Measurements from ENCODE around the gene RNPEP. TPM values are rescaled to one million over a fixed set of nuclear protein-coding genes. Genes with fewer than 3 reads are reported as not detected.
"Not testable (repeated sequence)": the region's sequence is repeated elsewhere in the genome, so short reads cannot be mapped to it uniquely, and the experiment has no call there.

Gene RNPEP
- polyA plus RNA-seq, 1 of the 3 experiments (the other 2 are of a cell fraction): 46.7 TPM

DNA sequence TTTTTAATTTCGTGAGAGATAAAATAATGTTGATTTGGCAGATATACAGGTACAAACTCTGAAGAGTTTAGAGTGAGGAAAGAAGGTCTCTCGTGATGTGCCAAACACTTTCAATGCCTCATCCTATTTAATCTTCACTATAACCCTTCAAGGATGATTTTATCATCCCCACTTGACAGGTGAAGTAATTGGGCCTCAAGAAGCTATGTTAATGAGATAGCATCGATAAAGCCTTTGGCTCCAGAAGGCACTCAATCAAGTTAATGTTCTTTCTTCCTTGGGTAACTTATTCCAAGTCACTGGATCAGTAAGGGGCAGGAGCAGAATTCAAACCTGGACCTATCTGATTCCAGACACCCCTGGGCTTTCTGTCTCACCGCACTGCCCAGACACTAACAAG, 43.3 kb upstream of the RNPEP start (continued):
- TF ChIP-seq CHD2 (IDR thresholded peaks at IDR 0.05; ENCODE audit: low read length, partially characterized antibody) (no peak), RFX5 (IDR thresholded peaks at IDR 0.05; ENCODE audit: low read length) (no peak)

DNA sequence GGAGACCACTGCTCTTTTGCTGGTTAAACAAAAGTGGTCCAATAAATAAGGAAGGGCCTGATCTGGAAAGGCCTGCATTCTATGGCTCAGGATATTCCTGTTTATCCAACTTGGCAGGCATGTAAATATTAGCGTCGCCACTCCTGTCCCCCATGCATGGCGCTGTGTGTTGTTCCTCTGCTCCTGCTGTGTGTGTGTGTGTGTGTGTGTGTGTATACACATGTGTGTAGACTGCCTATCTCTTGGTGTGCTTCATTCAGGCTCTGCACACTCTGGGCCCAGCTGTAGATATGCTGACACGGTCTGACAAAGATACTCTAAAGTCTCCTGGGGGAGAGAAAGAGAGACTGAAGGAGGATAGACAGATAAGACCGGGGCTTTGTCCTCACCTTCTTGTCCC, 42.9 kb upstream of the RNPEP start:
- H3K79me2 ChIP-seq (ENCODE audit: insufficient read depth): no peaks in the 10 kb centered on the region
- H3K9me2 ChIP-seq: no peaks in the 10 kb centered on the region
- CTCF ChIA-PET: interaction anchor here (0.8 to 3.8 kb wide), 2 partner anchors 15 to 44 kb away, joined by 3 to 20 read pairs; partner anchors contain the start of gene TIMM17A
- H3K4me1 ChIP-seq (ENCODE audit: control insufficient read depth in 1 of 2, insufficient read depth in 2 of 2, low read depth in 1 of 2, low read length in 1 of 2): no peaks in the 10 kb centered on the region
- H4K20me1 ChIP-seq (ENCODE audit: insufficient read depth): no peaks in the 10 kb centered on the region
- 87% methylated on average over 5 of the region's 5 CpGs for WGBS (ENCODE audit: low lambda C conversion rate)
- H3K4me2 ChIP-seq: no peak overlapping the region
- POLR2A ChIA-PET: no interaction called here
- H3K9ac ChIP-seq: no peak overlapping the region
- no peaks in the 10 kb centered on the region for H3K27me3 ChIP-seq (ENCODE audit: insufficient read depth)
- H3F3A ChIP-seq (replicated peaks; ENCODE audit: insufficient read depth): peaks cover 6% of the 10 kb centered on the region
- H3K36me3 ChIP-seq (replicated peaks in 1 of 2; ENCODE audit: control insufficient read depth in 1 of 2, insufficient read depth in 2 of 2, low read length in 1 of 2): no peaks in the 10 kb centered on the region
- H3K9me3 ChIP-seq: no peaks in the 10 kb centered on the region
- no peak overlapping the region for H2AFZ ChIP-seq (ENCODE audit: low read depth)
- TF ChIP-seq, protein P1, sequence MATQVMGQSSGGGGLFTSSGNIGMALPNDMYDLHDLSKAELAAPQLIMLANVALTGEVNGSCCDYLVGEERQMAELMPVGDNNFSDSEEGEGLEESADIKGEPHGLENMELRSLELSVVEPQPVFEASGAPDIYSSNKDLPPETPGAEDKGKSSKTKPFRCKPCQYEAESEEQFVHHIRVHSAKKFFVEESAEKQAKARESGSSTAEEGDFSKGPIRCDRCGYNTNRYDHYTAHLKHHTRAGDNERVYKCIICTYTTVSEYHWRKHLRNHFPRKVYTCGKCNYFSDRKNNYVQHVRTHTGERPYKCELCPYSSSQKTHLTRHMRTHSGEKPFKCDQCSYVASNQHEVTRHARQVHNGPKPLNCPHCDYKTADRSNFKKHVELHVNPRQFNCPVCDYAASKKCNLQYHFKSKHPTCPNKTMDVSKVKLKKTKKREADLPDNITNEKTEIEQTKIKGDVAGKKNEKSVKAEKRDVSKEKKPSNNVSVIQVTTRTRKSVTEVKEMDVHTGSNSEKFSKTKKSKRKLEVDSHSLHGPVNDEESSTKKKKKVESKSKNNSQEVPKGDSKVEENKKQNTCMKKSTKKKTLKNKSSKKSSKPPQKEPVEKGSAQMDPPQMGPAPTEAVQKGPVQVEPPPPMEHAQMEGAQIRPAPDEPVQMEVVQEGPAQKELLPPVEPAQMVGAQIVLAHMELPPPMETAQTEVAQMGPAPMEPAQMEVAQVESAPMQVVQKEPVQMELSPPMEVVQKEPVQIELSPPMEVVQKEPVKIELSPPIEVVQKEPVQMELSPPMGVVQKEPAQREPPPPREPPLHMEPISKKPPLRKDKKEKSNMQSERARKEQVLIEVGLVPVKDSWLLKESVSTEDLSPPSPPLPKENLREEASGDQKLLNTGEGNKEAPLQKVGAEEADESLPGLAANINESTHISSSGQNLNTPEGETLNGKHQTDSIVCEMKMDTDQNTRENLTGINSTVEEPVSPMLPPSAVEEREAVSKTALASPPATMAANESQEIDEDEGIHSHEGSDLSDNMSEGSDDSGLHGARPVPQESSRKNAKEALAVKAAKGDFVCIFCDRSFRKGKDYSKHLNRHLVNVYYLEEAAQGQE (IDR thresholded peaks at IDR 0.05; ENCODE audit: low read depth, low read length): no peak
- no peak for TF ChIP-seq MEF2A (IDR thresholded peaks at IDR 0.05; ENCODE audit: borderline replicate concordance, low read depth)
- TF ChIP-seq, protein P2, sequence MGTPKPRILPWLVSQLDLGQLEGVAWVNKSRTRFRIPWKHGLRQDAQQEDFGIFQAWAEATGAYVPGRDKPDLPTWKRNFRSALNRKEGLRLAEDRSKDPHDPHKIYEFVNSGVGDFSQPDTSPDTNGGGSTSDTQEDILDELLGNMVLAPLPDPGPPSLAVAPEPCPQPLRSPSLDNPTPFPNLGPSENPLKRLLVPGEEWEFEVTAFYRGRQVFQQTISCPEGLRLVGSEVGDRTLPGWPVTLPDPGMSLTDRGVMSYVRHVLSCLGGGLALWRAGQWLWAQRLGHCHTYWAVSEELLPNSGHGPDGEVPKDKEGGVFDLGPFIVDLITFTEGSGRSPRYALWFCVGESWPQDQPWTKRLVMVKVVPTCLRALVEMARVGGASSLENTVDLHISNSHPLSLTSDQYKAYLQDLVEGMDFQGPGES (IDR thresholded peaks at IDR 0.05; ENCODE audit: low read depth, low read length): no peak
- TF ChIP-seq RAD21 (IDR thresholded peaks at IDR 0.05; ENCODE audit: low read length): no peak
- TF ChIP-seq RFX5 (IDR thresholded peaks at IDR 0.05; ENCODE audit: low read length): no peak
- TF ChIP-seq, protein P3, sequence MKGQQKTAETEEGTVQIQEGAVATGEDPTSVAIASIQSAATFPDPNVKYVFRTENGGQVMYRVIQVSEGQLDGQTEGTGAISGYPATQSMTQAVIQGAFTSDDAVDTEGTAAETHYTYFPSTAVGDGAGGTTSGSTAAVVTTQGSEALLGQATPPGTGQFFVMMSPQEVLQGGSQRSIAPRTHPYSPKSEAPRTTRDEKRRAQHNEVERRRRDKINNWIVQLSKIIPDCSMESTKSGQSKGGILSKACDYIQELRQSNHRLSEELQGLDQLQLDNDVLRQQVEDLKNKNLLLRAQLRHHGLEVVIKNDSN (IDR thresholded peaks at IDR 0.05; ENCODE audit: borderline replicate concordance, low read depth): no peak
- TF ChIP-seq TEAD4 (IDR thresholded peaks at IDR 0.05; ENCODE audit: borderline replicate concordance, insufficient read depth): no peak
- TF ChIP-seq EZH2phosphoT487 (IDR thresholded peaks at IDR 0.05; ENCODE audit: borderline replicate concordance, low read depth): no peak
- TF ChIP-seq TCF12 (IDR thresholded peaks at IDR 0.05): no peak
- no peak for TF ChIP-seq SMC3 (IDR thresholded peaks at IDR 0.05; ENCODE audit: low read depth, low read length)
- no peak for TF ChIP-seq FOSL2 (IDR thresholded peaks at IDR 0.05; ENCODE audit: borderline replicate concordance, low read depth)
- TF ChIP-seq ELF1 (IDR thresholded peaks at IDR 0.05): no peak
- TF ChIP-seq FOXM1 (IDR thresholded peaks at IDR 0.05; ENCODE audit: low read depth): no peak
- no peak overlapping the region for H3K27ac ChIP-seq (ENCODE audit: low read depth in 2 of 2, low read length in 1 of 2)
- DNase-seq: no peak
- no peak overlapping the region for H3K4me3 ChIP-seq (ENCODE audit: low read depth in 2 of 2, low read length in 1 of 2)

DNA sequence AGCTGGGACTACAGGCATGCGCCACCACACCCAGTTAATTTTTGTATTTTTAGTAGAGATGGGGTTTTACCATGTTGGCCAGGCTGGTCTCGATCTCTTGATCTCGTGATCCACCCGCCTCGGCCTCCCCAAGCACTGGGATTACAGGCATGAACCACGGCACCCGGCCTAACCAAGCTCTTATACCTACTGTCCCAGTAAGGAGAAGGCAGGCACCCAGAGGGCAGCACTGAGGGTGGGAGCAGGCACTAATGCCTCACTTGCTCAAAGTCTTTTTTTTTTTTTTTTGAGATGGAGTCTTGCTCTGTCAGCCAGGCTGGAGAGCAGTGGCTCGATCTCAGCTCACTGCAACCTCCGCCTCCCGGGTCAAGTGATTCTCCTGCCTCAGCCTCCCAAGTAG, 42.1 kb upstream of the RNPEP start:
- H3K36me3 ChIP-seq (replicated peaks in 1 of 2; ENCODE audit: control insufficient read depth in 1 of 2, insufficient read depth in 2 of 2, low read length in 1 of 2); H3K27me3 ChIP-seq (ENCODE audit: insufficient read depth); DNase-seq; H4K20me1 ChIP-seq (ENCODE audit: insufficient read depth); H3K9ac ChIP-seq; H3K4me3 ChIP-seq (ENCODE audit: low read depth in 2 of 2, low read length in 1 of 2); H3K9me3 ChIP-seq; H2AFZ ChIP-seq (ENCODE audit: low read depth); H3K79me2 ChIP-seq (ENCODE audit: insufficient read depth); H3K9me2 ChIP-seq; H3K4me1 ChIP-seq (ENCODE audit: control insufficient read depth in 1 of 2, insufficient read depth in 2 of 2, low read depth in 1 of 2, low read length in 1 of 2); H3K27ac ChIP-seq (ENCODE audit: low read depth in 2 of 2, low read length in 1 of 2); H3K4me2 ChIP-seq; H3F3A ChIP-seq (replicated peaks; ENCODE audit: insufficient read depth): not testable (repeated sequence)
- WGBS (ENCODE audit: low lambda C conversion rate): 92% methylated on average over 10 of the region's 10 CpGs
- POLR2A ChIA-PET: interaction anchor here (0.6 kb wide), 1 partner anchor 321 kb away, joined by 3 read pairs; no protein-coding TSS in a partner anchor
- CTCF ChIA-PET: interaction anchor here (0.8 to 3.8 kb wide), 2 partner anchors 15 to 44 kb away, joined by 3 to 20 read pairs; partner anchors contain the start of gene TIMM17A

All from SK-N-SH (cell line).